NCI-H526 (cell line): ENCODE results near the gene CHEK2.
"Not testable (repeated sequence)": the region's sequence is repeated elsewhere in the genome, so short reads cannot be mapped to it uniquely, and the experiment has no call there.

ENCODE experiments used
- DNase-seq, 2 experiments: peaks; one replicate each; lab custom pipeline; 2025; lab: John Stamatoyannopoulos, UW

CHEK2 gene

GRCh38 chr22:28741200-28741784, 328 bp downstream of the CHEK2 start:
- DNase-seq, result peak in 1 of 2 experiments; percentile 11

- DNase-seq, result not testable (repeated sequence)
Observed at GRCh38 chr22:28738876-28739275, 2.7 kb downstream of the CHEK2 start.

- DNase-seq, result no peak
Observed at GRCh38 chr22:28737701-28738100, 3.9 kb downstream of the CHEK2 start.

GRCh38 chr22:28736301-28737155, 5.1 kb downstream of the CHEK2 start:
- DNase-seq, result no peak

- DNase-seq, result no peak
Observed at GRCh38 chr22:28734393-28734792, 7.2 kb downstream of the CHEK2 start.

- DNase-seq, result no peak
Observed at GRCh38 chr22:28730179-28730578, 11.4 kb downstream of the CHEK2 start.

GRCh38 chr22:28728621-28729313, 12.9 kb downstream of the CHEK2 start:
- no peak for DNase-seq

GRCh38 chr22:28728002-28728401, 13.6 kb downstream of the CHEK2 start:
- DNase-seq, result no peak

- no peak for DNase-seq
Observed at GRCh38 chr22:28718044-28718443, 23.6 kb downstream of the CHEK2 start.

- DNase-seq, result no peak
Observed at GRCh38 chr22:28716686-28717085, 24.9 kb downstream of the CHEK2 start.

GRCh38 chr22:28715611-28716010, 26.0 kb downstream of the CHEK2 start:
- DNase-seq, result no peak

GRCh38 chr22:28714043-28714628, 27.5 kb downstream of the CHEK2 start:
- no peak for DNase-seq

GRCh38 chr22:28711820-28712777, 29.5 kb downstream of the CHEK2 start:
- no peak for DNase-seq

GRCh38 chr22:28711341-28711740, 30.3 kb downstream of the CHEK2 start:
- no peak for DNase-seq

GRCh38 chr22:28710576-28711191, 30.9 kb downstream of the CHEK2 start:
- no peak for DNase-seq

GRCh38 chr22:28710107-28710506, 31.5 kb downstream of the CHEK2 start:
- DNase-seq, result no peak

GRCh38 chr22:28706845-28707244, 34.8 kb downstream of the CHEK2 start:
- no peak for DNase-seq

- DNase-seq, result no peak
Observed at GRCh38 chr22:28703436-28703835, 38.2 kb downstream of the CHEK2 start.

GRCh38 chr22:28702891-28703290, 38.7 kb downstream of the CHEK2 start:
- DNase-seq, result no peak

GRCh38 chr22:28693041-28693760, 48.4 kb downstream of the CHEK2 start:
- not testable (repeated sequence) for DNase-seq
